H9 (cell line): ENCODE data around the gene OR10J5. TPM values are rescaled to one million over a fixed set of nuclear protein-coding genes. Genes with fewer than 3 reads are reported as not detected.

ENCODE experiments used
- DNase-seq: peaks from one replicate; pipeline ENCODE4 v3.0.0-alpha.2; 2017
- H2AFZ ChIP-seq: one replicate; pipeline ENCODE4 v1.6.1; 2013; ENCODE audit warnings: mild to moderate bottlenecking, low read length, control low read depth, moderate library complexity
- H2AK5ac ChIP-seq: 2 replicates; pipeline ENCODE4 v1.6.1; 2013; ENCODE audit warnings: low read length, control low read depth, mixed read lengths; ENCODE audit not compliant: insufficient read length
- H2BK120ac ChIP-seq: one replicate; pipeline ENCODE4 v1.6.1; 2013; ENCODE audit warnings: low read depth, mild to moderate bottlenecking, low read length, control low read depth, inconsistent platforms; ENCODE audit not compliant: poor library complexity, severe bottlenecking
- H2BK12ac ChIP-seq: 2 replicates; pipeline ENCODE4 v1.6.1; 2013; ENCODE audit warnings: low read length, control low read depth, mixed read lengths, low read depth; ENCODE audit not compliant: insufficient read length
- H2BK15ac ChIP-seq: 2 replicates; pipeline ENCODE4 v1.6.1; 2013; ENCODE audit warnings: low read depth, low read length, control low read depth
- H2BK20ac ChIP-seq: one replicate; pipeline ENCODE4 v1.6.1; 2013; ENCODE audit warnings: low read depth, mild to moderate bottlenecking, low read length, control low read depth, inconsistent platforms; ENCODE audit not compliant: poor library complexity, severe bottlenecking
- H2BK5ac ChIP-seq: 2 replicates; pipeline ENCODE4 v1.6.1; 2013; ENCODE audit warnings: low read length, control low read depth, mixed read lengths; ENCODE audit not compliant: insufficient read length
- H3K14ac ChIP-seq: 2 replicates; pipeline ENCODE4 v1.6.1; 2013; ENCODE audit warnings: low read length, control low read depth; ENCODE audit not compliant: insufficient read depth
- H3K18ac ChIP-seq: 2 replicates; pipeline ENCODE4 v1.6.1; 2013; ENCODE audit warnings: low read depth, mild to moderate bottlenecking, mixed read lengths, low read length, control low read depth; ENCODE audit not compliant: insufficient read length
- H3K23ac ChIP-seq: 2 replicates; pipeline ENCODE4 v1.6.1; 2013; ENCODE audit warnings: low read length, control low read depth, mixed read lengths, low read depth; ENCODE audit not compliant: insufficient read length
- H3K23me2 ChIP-seq: 2 replicates; pipeline ENCODE4 v1.6.1; 2013; ENCODE audit warnings: low read depth, mild to moderate bottlenecking, mixed read lengths, low read length, control low read depth; ENCODE audit not compliant: insufficient read length, poor library complexity, severe bottlenecking
- H3K27ac ChIP-seq: 2 replicates; pipeline ENCODE4 v1.5.1; 2013; ENCODE audit warnings: low read length, control low read depth, mixed read lengths, low read depth; ENCODE audit not compliant: insufficient read length
- H3K27me3 ChIP-seq: 2 replicates; pipeline ENCODE4 v1.6.1; 2013; ENCODE audit warnings: low read length, control low read depth, inconsistent platforms; ENCODE audit not compliant: insufficient read depth
- H3K4ac ChIP-seq: 2 replicates; pipeline ENCODE4 v1.6.1; 2013; ENCODE audit warnings: low read depth, mild to moderate bottlenecking, control low read depth, inconsistent platforms, low read length, moderate library complexity
- H3K4me1 ChIP-seq: 2 replicates; pipeline ENCODE4 v1.6.1; 2013; ENCODE audit warnings: low read length, control low read depth, inconsistent platforms; ENCODE audit not compliant: insufficient read depth
- H3K4me2 ChIP-seq: 2 replicates; pipeline ENCODE4 v1.6.1; 2013; ENCODE audit warnings: low read length, control low read depth, mixed read lengths; ENCODE audit not compliant: insufficient read length, insufficient read depth
- H3K56ac ChIP-seq: 2 replicates; pipeline ENCODE4 v1.6.1; 2013; ENCODE audit warnings: low read depth, mild to moderate bottlenecking, mixed read lengths, low read length, control low read depth; ENCODE audit not compliant: insufficient read length
- H3K79me1 ChIP-seq: 2 replicates; pipeline ENCODE4 v1.6.1; 2013; ENCODE audit warnings: low read depth, mild to moderate bottlenecking, moderate library complexity, low read length, control low read depth, inconsistent platforms; ENCODE audit not compliant: insufficient read depth, poor library complexity, severe bottlenecking
- H3K79me2 ChIP-seq: 2 replicates; pipeline ENCODE4 v1.6.1; 2013; ENCODE audit warnings: low read length, control low read depth, inconsistent platforms; ENCODE audit not compliant: insufficient read depth
- H3K9ac ChIP-seq: 2 replicates; pipeline ENCODE4 v1.6.1; 2013; ENCODE audit warnings: low read length, control low read depth, mixed read lengths; ENCODE audit not compliant: insufficient read length; ENCODE audit errors: extremely low read depth
- H3K9me3 ChIP-seq: one replicate; pipeline ENCODE4 v1.6.1; 2013; ENCODE audit warnings: low read depth, low read length, inconsistent platforms; ENCODE audit not compliant: control insufficient read depth
- H3T11ph ChIP-seq: one replicate; pipeline ENCODE4 v1.6.1; 2013; ENCODE audit warnings: mild to moderate bottlenecking, low read length, control low read depth, inconsistent platforms
- H4K20me1 ChIP-seq: one replicate; pipeline ENCODE4 v1.6.1; 2013; ENCODE audit not compliant: control insufficient read depth, insufficient read length, insufficient read depth
- H4K5ac ChIP-seq: 2 replicates; pipeline ENCODE4 v1.6.1; 2013; ENCODE audit warnings: low read depth, mild to moderate bottlenecking, mixed read lengths, low read length, control low read depth; ENCODE audit not compliant: insufficient read length
- H4K8ac ChIP-seq: replicated peaks from 2 replicates; pipeline ENCODE4 v1.6.1; 2013; ENCODE audit warnings: low read length, control low read depth, mixed read lengths, low read depth; ENCODE audit not compliant: insufficient read length
- H4K91ac ChIP-seq: 2 replicates; pipeline ENCODE4 v1.6.1; 2013; ENCODE audit warnings: low read depth, mild to moderate bottlenecking, moderate library complexity, mixed read lengths, low read length, control low read depth; ENCODE audit not compliant: insufficient read length
- H3K27ac Mint-ChIP-seq, 3 experiments: 2 replicates in 2 of 3; 3 replicates in 1 of 3; pipeline ENCODE4 v1.8.0; 2020 to 2021; ENCODE audit warnings: mixed read lengths in 3 of 3, mild to moderate bottlenecking in 1 of 3, moderate library complexity in 1 of 3
- H3K27me3 Mint-ChIP-seq: 2 replicates; pipeline ENCODE4 v1.8.0; 2021; ENCODE audit warnings: low read depth, mild to moderate bottlenecking, moderate library complexity, mixed read lengths
- H3K36me3 Mint-ChIP-seq, 3 experiments: 2 replicates in 2 of 3; 3 replicates in 1 of 3; pipeline ENCODE4 v1.8.0; 2020 to 2021; ENCODE audit warnings: low read depth in 3 of 3, mixed read lengths in 3 of 3; ENCODE audit not compliant: insufficient read depth in 1 of 3
- H3K4me1 Mint-ChIP-seq, 2 experiments: 2 replicates each; pipeline ENCODE4 v1.8.0; 2020; ENCODE audit warnings: mixed read lengths in 2 of 2
- H3K4me3 Mint-ChIP-seq, 2 experiments: 2 replicates in 1 of 2; 3 replicates in 1 of 2; pipeline ENCODE4 v1.8.0; 2020 to 2021; ENCODE audit warnings: mild to moderate bottlenecking in 2 of 2, mixed read lengths in 2 of 2, moderate library complexity in 1 of 2
- H3K9me3 Mint-ChIP-seq, 2 experiments: 2 replicates in 1 of 2; 3 replicates in 1 of 2; pipeline ENCODE4 v1.8.0; 2020; ENCODE audit warnings: mild to moderate bottlenecking in 2 of 2, mixed read lengths in 2 of 2, moderate library complexity in 1 of 2
- CTCF ChIP-seq: fragments of 200-600 bp; sonication (generic); conservative IDR thresholded peaks from 3 replicates; pipeline ENCODE4 v1.8.0; 2021; ENCODE audit warnings: antibody characterized with exemption, mild to moderate bottlenecking
- WGBS: extraction: QIAGEN DNeasy Blood & Tissue Kit; methylation state at CpG from one replicate; pipeline ENCODE4 v1.1.7; 2013; ENCODE audit warnings: missing lambda C conversion rate, low lambda C conversion rate, mixed read lengths; ENCODE audit not compliant: insufficient read length; ENCODE audit errors: extremely low coverage; 5-methylcytosine and 5-hydroxymethylcytosine counted together
- total RNA-seq: library from RNA; stranded (reverse); gene quantifications from 2 replicates; pipeline ENCODE4 v1.2.1, GENCODE V29; 2021

Gene OR10J5
- total RNA-seq, 1 experiment from 2014 or later: not detected

DNA sequence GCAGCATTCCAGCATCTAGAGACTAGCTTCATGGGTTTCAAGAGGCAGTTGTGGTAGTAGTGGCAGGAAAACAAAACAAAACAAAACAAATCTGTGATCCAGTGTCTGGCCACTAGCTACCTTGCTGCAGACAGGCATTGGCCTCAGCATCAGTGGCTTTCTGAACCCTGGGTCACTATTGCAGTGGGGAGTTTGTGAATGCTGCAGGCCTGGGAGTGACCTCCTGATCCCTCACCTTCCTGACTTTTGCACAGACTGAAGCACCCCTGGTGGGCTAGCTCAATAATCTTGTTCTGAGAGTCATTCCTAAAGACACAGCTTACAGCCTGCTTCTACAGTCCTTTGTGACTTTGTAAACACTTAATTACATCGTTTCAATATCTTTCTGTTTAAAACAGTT is 26.9 kb upstream of the OR10J5 start:
- no peak overlapping the region for H3K27ac Mint-ChIP-seq
- H3K36me3 Mint-ChIP-seq: peaks cover 0 to 19% (median 0%) of the 10 kb centered on the region in 3 experiments; a peak in 2 of 7 replicates
- Histone ChIP-seq H2AK5ac (no peak overlapping the region), H2AFZ (no peak overlapping the region), H3K23ac (no peak overlapping the region), H2BK20ac (no peak overlapping the region), H3K27ac (no peak overlapping the region), H3K4me2 (no peak overlapping the region), H3K9me3 (no peaks in the 10 kb centered on the region), H3K79me1 (no peaks in the 10 kb centered on the region), H3K9ac (no peak overlapping the region), H3K23me2 (no peaks in the 10 kb centered on the region), H3K27me3 (no peaks in the 10 kb centered on the region), H4K20me1 (no peaks in the 10 kb centered on the region), H3K14ac (no peak overlapping the region), H2BK5ac (no peak overlapping the region), H4K8ac (no peak overlapping the region), H2BK120ac (no peak overlapping the region), H2BK15ac (no peak overlapping the region), H3K4ac (no peak overlapping the region), H3K56ac (no peak overlapping the region), H3T11ph (no peak overlapping the region), H4K91ac (no peak overlapping the region), H3K4me1 (no peaks in the 10 kb centered on the region), H3K79me2 (no peaks in the 10 kb centered on the region), H2BK12ac (no peak overlapping the region), H4K5ac (no peak overlapping the region), H3K18ac (no peak overlapping the region)
- TF ChIP-seq CTCF: no peak
- no peaks in the 10 kb centered on the region; the same call in 1 of the 2 replicates for H3K27me3 Mint-ChIP-seq
- H3K9me3 Mint-ChIP-seq: peaks cover 0 to 78% of the 10 kb centered on the region in 2 experiments; a peak in 3 of 5 replicates
- no peaks in the 10 kb centered on the region for H3K4me1 Mint-ChIP-seq
- H3K4me3 Mint-ChIP-seq: no peak overlapping the region
- no CpG with 5 or more reads among the region's 1 CpG for WGBS
- no peak for DNase-seq
